ENCODE measurements around the gene ZBTB46.
A peak's percentile ranks its signal among the peaks of the same experiment; 100 is the strongest.
"Not testable (repeated sequence)": the region's sequence is repeated elsewhere in the genome, so short reads cannot be mapped to it uniquely, and the experiment has no call there.

Gene ZBTB46

DNA sequence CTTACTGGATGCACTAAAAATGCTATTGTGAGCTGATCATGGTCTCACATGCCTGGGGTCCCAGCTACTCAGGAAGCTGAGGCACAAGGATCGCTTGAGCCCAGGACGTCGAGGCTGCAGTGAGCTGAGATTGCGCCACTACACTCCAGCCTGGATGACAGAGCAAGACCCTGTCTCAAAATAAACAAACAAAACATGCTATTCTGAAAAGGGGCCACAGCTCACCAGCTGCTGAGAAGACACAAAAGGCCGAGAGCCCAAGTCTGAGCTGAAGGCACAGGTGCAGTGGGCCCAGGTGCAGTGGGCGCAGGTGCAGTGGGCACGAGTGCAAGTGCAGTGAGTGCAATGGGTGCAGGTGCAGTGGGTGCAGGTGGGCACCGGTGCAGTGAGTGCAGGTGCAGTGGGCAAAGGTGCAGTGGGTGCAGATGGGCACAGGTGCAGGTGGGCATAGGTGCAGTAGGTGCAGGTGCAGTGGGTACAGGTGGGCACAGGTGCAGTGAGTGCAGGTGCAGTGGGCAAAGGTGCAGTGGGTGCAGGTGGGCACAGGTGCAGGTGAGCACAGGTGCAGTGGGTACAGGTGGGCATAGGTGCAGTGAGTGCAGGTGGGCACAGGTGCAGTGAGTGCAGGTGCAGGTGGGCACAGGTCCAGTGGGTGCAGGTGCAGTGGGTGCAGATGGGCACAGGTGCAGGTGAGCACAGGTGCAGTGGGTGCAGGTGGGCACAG, 16.0 kb downstream of the ZBTB46 start:
- no peak for DNase-seq

DNA sequence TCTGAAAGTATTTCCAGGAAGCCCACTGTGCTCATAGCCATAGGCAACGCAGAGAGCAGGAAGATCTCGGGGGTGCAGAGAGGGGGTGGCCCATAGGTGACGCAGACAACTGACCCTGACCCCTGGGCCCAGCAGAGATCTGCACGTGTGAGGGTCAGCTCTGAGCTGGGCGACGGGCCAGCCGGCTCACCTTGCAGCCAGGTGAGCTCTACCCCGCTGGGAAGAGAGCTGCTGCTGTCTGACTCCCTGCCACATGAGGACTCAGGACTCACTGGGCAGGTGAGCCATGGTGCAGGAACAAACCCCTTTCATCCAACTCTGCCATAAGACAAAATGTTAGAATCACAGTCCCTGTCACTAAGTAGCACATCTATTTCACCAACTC, 19.6 kb downstream of the ZBTB46 start:
- DNase-seq: no peak

DNA sequence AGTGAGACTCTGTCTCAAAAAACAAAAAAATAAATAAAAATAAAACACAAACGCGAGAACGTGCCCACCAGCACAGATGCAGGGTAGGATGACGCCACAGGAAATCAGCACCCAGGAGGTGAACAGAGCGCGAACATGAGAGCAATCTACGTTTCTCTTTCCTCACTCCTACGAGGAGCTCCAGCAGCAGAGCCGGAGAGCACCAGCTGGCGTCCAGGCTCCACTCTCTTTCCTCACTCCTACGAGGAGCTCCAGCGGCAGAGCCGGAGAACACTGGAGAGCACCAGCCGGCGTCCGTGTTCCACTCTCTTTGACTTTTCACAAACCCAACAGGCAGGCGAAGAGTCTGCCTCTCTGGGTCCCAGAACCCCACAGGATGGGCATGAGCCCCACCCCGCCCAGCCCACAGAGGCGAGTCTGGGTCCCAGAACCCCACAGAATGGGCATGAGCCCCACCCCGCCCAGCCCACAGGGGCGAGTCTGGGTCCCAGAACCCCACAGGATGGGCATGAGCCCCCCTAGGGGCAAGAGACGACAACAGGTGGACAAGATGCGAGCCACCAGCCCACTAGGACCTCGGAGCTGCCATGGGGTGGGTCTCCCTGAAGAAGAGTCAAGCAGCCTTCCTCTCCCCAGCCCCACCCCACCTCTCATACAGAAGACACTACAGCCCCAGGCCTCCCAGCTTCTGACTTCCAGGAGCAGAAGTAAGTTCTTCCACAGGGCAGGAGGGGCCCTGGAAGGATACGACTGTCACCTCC, 20.2 kb downstream of the ZBTB46 start:
- no peak for DNase-seq

DNA sequence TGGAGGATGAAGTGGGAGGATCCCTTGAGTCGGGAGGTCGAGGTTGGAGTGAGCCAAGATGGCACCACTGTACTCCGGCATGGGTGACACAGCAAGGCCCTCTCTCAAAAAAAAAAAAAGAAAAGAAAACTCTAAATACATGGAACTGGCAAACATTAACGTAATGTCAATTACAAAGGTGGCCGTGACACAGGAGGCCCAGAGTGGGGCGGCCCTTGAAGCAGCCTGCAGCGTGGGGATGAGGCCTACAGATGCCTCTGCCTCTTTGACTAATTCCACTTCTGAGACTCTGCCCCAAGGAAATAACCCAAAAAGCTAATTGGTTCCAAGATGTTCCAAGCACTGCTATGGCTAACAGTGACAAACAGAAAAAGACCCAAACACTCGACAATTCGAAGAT, 21.2 kb downstream of the ZBTB46 start:
- no peak for DNase-seq

DNA sequence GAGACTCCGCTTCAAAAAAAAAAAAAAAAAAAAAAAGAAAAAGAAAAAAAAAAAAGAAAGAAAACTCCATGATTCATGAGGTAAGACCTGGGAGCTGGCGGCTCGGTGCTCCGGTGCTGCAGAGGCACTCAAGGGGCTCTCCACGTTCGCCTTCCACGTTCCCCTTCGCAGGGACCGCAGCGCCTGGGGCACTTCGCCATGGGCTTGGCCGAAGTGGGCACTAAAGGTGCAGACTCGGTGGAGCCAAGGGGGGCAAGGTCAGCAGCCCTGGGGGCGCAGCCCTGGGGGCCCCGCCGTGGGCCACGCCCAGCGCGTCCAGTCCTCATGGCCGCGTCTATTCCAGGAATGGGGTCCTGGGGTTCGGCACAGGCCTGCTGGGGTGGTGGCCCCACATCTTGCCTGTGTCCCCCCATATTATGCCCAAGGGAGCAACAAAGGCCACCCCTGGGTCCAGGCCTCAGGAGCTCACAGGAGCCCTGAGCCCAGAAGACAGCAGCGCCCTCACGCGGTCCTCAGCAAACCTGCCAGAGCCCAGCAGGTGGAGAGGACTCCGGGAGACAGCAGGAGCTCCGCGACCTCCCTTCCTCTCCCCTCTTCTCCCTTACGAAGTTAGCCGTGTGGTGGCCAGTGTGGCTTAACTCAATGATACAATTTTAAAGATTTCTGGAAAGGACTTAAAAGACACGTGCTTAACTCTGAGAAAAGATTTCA, 21.9 kb downstream of the ZBTB46 start:
- DNase-seq: no peak

DNA sequence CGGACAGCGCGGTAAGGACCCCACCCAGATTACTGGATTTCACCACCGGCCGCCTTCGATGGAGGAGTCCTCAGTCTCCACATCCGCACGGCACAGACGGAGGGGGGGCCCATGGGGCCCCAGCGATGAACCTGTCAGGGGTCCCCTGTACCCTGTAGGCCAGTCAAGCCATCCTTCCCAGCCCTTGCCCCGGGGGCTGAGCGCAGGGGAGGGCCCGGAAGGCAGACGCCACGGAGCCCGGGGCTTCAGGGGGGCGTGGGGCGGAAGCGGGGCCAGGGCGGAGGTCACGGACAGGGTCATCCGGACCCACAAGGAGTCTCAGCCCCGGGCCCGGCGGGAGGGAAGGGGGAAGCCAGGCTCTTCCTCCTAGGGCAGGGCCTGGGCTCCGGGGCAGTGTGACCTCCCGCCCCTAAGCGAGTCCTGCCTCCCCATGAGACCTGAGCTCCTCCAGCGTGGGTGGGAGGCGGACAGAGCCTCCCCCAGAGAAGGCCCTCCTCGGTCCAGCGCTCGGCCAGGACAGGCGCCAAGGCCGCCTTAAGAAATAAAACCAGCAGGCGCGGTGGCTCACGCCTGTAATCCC, 22.8 kb downstream of the ZBTB46 start:
- no peak for DNase-seq

DNA sequence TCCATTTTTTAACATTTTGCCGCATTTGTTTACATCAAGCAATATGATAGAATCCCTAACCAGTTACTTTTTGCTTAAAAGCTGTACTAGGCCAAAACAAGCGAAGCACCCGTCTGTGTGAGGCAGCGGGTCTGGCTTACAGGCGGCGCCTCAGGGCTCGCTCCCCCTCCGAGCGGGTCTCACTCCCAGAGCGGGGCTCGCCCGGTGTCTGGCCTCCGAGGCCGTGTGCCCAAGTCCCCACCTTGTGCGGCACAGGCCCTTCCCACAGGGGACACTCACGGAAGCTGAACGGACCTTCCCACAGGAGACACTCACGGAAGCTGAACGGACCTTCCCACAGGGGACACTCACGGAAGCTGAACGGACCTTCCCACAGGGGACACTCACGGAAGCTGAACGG, 23.4 kb downstream of the ZBTB46 start:
- no peak for DNase-seq

DNA sequence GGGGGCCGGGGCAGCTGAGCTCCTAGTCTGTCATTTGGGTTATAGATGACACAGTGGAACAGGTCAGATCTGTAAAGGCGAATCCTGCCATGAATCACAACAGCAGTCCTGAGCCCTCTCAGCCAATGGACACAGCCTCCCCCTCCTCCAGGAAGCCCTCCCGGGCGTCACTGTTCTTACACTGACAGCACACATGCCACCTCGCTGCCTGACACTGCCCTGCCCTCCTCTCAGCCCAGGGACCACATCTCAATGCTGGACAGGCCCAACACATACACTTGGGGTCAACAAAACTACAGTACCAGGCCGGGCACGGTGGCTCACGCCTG, 26.8 kb downstream of the ZBTB46 start:
- DNase-seq: no peak

DNA sequence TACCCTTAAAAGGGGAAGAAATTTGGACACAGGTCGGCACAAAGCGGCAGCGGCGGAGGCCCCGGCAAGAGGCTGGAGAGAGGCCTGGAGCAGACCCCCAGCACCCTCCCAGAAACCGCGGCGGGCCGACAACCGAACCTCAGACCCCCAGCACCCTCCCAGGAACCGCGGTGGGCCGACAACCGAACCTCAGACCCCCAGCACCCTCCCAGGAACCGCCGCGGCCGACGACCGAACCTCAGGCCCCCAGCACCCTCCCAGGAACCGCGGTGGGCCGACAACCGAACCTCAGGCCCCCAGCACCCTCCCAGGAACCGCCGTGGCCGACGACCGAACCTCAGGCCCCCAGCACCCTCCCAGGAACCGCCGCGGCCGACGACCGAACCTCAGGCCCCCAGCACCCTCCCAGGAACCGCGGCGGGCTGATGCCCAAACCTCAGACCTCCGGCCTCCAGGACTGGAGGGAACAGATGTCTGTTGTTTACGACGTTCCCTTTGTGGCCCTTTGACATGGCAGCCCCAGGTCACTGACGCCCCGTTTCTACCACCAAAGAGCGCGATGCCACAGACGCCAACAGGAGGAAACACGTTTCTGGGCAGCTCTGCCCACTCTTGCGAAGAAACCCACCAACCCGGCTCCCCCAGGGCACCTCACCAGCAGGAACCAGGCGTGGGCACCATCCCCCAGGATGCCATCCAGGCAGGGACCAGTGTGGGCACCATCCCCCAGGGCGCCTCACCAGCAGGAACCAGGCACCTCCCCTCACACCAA, 28.4 kb downstream of the ZBTB46 start:
- no peak for DNase-seq

DNA sequence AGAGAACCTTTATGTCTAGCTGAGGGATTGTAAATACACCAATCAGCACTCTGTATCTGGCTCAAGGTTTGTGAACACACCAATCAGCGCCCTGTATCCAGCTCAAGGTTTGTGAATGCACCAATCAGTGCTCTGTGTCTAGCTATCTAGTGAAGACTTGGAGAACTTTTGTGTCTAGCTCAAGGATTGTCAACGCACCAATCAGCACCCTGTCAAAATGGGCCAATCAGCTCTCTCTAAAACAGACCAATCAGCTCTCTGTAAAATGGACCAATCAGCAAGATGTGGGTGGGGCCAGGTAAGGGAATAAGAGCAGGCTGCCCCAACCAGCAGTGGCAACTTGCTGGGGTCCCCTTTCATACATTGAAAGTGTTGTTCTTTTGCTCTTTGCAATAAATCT, 29.9 kb downstream of the ZBTB46 start:
- DNase-seq: peak; percentile 7

DNA sequence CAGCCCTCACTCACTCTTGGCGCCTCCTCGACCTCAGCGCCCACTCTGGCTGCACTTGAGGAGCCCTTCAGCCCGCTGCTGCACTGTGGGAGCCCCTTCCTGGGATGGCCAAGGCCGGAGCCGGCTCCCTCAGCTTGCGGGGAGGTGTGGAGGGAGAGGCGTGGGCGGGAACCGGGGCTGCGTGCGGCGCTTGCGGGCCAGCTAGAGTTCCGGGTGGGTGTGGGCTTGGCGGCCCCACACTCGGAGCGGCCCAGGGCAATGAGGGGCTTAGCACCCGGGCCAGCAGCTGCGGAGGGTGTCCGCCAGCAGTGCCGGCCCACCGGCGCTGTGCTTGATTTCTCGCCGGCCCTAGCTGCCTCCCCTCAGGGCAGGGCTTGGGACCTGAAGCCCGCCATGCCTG, 30.7 kb downstream of the ZBTB46 start:
- not testable (repeated sequence) for DNase-seq

DNA sequence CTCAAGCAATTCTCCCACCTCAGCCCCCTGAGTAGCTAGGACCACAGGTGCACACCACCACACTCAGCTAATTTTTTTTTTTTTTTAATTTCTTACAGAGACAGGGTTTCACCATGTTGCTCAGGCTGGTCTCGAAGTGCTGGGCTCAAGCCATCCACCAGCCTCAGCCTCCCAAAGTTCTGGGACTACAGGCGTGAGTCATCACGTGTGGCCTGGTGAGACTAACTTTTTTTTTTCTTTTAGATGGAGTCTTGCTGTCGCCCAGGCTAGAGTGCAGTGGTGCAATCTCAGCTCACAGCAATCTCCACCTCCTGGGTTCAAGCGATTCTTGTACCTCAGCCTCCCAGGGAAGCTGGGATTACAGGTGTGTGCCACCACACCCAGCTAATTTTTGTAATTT, 31.9 kb downstream of the ZBTB46 start:
- DNase-seq: not testable (repeated sequence)

DNA sequence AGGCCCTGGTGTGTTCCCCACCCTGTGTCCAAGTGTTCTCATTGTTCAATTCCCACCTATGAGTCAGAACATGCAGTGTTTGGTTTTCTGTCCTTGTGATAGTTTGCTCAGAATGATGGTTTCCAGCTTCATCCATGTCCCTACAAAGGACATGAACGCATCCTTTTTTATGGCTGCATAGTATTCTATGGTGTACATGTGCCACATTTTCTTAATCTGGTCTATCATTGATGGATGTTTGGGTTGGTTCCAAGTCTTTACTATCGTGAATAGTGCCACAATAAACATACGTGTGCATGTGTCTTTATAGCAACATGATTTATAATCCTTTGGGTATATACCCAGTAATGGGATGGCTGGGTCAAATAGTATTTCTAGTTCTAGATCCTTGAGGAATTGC, 33.9 kb downstream of the ZBTB46 start:
- DNase-seq: not testable (repeated sequence)

DNA sequence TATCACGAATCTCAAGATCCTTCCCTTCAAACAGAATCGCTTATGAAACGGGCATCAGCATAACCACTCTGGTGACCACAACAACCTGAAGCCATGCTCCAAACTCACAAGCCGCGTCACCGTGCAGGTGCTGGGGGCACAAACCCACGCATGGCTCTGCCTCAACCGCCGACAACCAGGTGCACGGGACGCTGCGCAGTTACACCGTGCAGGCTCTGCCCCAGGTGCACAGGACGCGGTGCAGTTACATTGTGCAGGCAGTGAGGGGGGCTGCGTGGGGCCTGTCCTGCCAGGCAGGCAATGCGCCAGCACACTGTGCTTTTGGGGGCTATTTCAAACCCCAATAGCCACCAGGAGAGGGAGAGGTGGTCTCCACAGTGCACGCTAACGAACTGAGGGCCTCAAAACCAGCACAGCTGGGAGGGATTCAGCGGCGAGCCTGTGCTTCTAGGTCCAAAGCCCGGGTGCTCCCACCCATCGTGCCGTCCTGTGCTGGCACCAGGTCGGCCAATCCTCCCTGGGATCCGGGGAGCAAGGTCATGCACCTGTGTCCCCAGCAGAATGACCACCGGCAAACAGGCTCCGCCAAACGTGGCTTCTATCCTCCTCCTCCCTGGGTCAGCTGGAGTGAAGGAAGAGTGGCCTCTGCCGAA, 35.8 kb downstream of the ZBTB46 start:
- DNase-seq: no peak

DNA sequence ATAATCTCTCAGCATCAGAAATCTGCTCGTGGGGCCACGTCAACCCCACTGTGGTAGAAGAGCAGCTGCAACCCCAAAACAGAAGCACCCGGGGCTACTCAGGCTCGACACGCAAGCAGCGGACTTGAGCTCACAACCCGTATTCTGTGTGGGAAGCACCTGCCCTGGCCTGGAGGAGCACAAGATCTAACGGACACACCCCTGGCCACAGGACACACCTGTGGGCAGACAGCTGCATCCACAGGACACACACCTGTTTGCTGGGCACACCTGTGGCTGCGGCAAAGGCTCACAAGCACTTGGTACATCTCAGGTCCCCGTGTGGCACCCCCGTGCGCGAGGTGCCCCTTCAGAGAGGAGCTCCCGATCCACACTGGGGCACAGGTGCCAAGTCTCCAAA, 36.5 kb downstream of the ZBTB46 start:
- no peak for DNase-seq

DNA sequence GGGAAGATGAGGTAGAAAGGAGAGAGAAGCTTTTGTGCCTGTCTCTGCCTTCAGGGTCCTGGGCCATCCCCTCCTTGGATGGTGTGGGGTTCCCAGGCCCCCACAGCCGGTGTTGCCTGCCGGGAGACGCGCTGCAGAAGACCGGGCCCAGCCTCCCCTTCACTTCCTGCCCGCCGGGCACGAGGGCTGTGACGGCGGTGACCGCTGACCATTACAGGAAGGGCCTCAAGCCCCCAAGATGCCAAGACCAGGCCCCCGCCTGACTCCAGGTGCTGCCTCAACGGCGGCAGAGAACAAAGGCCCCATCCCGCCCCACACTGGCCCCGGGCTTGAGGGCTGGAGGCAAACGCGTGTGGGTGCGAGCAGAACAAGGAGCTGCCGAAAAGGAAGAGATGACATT, 38.2 kb downstream of the ZBTB46 start:
- no peak for DNase-seq

DNA sequence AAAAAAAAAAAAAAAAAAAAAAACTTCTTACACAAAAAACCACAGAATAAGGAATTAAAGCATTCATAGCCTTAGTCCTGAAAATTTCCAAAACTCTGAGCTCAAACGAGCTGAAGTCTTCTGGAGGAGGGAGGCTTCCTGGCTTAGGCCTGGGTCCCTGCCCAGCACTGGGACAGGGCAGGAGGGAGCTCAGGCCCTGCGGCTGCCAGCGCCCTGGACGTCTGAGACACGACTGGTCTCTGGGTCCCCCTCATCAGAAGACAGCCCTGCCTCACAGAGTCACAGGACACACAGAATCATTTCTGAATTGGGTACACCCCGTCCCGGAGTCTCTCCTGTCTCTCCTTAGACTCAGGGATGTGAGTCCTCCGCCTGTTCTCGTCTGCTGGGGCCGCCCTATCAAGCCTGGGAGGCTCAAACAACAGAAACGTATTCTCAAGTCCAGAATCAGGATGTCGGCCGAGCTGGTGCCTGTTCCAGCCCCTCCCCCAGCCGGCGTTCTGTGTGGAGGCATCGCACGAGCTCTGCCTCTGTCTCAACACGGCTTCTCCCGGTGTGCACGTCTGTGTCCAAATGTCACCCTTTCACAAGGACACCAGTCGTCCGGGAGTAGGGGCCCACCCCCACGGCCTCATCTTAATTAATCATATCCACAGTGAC, 39.4 kb downstream of the ZBTB46 start:
- DNase-seq: no peak

DNA sequence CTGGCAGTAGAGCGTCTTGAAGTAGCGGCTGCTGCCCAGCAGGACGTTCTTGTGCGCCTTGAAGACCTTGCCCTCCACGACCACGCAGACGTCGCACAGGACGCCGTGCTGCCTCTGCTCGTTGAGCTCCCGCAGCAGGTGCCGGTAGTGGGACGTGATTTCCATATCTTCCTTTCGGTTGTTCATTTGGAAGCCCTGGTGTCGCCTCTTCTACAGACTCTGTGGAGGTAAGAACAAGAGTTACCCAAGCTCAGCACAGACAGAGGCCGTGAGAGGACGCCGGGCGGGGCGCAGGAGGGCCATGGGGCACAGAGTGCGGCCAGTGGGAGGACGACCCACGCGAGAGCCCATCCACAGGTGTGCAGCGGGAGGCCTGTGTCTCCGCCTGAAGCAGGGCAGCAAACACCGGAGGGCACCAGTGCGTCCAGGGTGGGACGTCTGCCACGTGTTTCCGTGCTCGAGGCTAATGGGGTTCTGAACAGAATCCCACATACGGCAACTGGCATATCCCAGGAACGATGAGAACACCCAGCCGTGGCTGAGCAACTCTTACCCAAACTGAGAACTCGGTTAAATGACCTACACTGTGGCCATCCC, 40.4 kb downstream of the ZBTB46 start:
- DNase-seq: no peak

DNA sequence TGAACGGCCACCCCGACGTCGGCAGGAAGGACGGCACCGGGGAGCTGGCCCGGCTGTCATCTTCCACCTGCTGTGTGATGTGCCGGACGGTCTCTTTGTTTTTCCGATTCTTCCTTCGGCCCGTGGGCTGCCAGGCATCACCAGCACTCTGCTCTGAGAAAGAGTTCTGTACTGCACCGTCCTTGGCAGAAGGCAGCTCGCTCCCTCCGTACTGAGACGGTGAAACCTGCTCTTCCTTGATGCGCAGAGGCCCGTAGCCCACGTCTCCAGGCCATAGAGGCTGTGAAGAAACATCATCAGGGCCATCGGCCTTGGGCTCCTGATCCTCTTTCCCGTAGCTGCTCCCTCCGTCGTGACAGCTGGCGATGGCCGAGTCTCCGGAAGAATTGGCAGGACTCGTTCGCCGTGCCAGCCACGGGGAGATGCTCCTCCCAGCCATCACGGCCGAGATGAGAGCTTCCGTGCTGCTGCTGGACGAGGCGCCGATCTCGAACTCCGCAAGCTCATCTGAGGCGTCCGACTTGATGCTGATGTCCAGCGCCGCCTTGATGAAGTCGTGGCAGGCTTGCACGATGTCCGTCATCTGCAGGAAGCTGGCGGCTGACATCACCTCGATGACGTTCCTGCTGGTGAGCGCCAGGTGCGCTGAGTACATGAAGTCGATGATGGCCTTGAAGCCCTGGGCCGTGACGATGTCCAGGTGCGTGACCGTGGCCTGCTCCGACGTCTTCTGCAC, 41.1 kb downstream of the ZBTB46 start:
- no peak for DNase-seq

DNA sequence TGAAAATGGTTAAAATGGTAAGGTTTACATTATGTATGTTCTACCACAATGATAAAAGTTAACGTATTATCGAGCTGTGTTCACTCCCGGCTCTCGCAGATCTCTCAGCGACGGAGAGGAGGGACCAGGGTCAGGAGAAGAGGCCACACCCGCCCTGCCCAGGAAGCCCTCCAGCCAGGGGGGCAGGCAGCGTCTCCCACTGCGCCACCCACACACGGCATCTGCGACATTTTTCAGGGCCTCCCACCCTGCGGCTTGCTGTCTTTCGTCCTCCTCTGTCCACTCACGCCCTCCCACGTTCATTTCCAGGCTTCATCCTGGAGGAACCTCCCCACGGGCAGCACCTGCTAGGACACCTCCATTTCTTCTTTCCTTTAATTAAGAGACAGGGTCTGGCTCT, 43.3 kb downstream of the ZBTB46 start:
- DNase-seq: no peak

DNA sequence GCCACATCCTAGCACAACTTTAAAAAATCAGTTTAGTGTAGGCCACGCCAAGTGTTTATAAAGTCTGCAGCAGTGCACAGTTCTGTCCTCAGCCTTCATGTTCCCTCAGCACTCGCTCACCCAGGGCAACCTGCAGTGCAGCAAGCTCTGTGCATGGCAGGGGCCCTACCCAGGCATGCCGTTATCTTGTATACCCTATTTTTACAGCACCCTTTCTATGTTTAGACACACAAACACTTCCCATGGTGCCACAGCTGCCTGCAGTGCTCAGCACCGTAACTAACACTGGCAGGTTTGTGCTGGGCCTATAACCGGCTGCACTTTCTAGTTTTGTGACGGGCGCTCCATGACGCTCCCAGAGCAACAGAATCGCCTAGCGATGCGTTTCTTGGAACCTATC, 43.8 kb downstream of the ZBTB46 start:
- no peak for DNase-seq
